ENCODE measurements around the gene PLA2G12A. TPM values are rescaled to one million over a fixed set of nuclear protein-coding genes. Genes with fewer than 3 reads are reported as not detected.

The PLA2G12A gene
- total and polyA plus RNA-seq, 2 donors from 2014 or later: 42.0 to 54.0 TPM

- no peak for DNase-seq
Observed at GRCh38 chr4:109672169-109672930, 57.5 kb downstream of the PLA2G12A start.

DNA sequence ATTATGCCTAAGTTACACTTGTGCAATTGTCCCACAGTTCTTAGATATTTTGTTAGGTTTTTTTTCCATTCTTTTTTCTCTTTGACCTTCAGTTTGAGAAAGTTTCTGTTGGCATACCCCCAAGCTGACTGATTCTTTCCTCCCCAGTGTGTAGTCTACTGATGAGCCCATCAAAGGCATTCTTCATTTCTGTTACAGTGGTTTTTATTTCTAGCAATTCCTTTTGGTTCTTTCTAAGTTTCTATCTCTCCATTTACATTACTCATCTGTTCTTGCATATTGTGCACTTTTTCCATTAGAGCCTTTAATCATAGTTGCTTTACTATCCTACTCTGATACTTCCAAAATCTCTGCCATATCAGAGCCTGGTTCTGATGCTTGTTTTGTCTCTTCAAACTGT lies 58.5 kb downstream of the PLA2G12A start:
- no peak overlapping the region for H3K27ac ChIP-seq (ENCODE audit: low read depth in 2 of 2, low read length in 2 of 2)
- H3K36me3 ChIP-seq (ENCODE audit: control insufficient read depth in 2 of 3, insufficient read depth in 3 of 3, low read length in 3 of 3): no peaks in the 10 kb centered on the region
- TF ChIP-seq CTCF (IDR thresholded peaks at IDR 0.05; ENCODE audit: borderline replicate concordance, extremely low read depth, insufficient read depth): no peak
- no peaks in the 10 kb centered on the region for H3K27me3 ChIP-seq (ENCODE audit: control insufficient read depth, insufficient read depth, low read length)
- no peaks in the 10 kb centered on the region for H3K4me1 ChIP-seq (ENCODE audit: control insufficient read depth in 2 of 3, insufficient read depth in 2 of 3, low read depth in 1 of 3, low read length in 3 of 3)
- FAIRE-seq: no peak
- H3K4me3 ChIP-seq (ENCODE audit: low read length in 3 of 3): no peak overlapping the region
- intact Hi-C loops (cut with DNase I): no loop called here
- H3K9me3 ChIP-seq (ENCODE audit: control insufficient read depth in 2 of 3, insufficient read depth in 1 of 3, low read length in 3 of 3): no peaks in the 10 kb centered on the region
- no peak for DNase-seq
- H3K9ac ChIP-seq (ENCODE audit: low read length in 3 of 3): no peak overlapping the region

More at GRCh38 chr4:109672169-109672930, 57.5 kb downstream of the PLA2G12A start:
- Histone ChIP-seq H3K9ac (ENCODE audit: low read length in 3 of 3) (no peak overlapping the region), H3K27ac (ENCODE audit: low read depth in 2 of 2, low read length in 2 of 2) (no peak overlapping the region), H3K4me3 (ENCODE audit: low read length in 3 of 3) (no peak overlapping the region), H3K4me1 (ENCODE audit: control insufficient read depth in 2 of 3, insufficient read depth in 2 of 3, low read depth in 1 of 3, low read length in 3 of 3) (no peaks in the 10 kb centered on the region), H3K9me3 (ENCODE audit: control insufficient read depth in 2 of 3, insufficient read depth in 1 of 3, low read length in 3 of 3) (no peaks in the 10 kb centered on the region), H3K27me3 (ENCODE audit: control insufficient read depth, insufficient read depth, low read length) (no peaks in the 10 kb centered on the region), H3K36me3 (ENCODE audit: control insufficient read depth in 2 of 3, insufficient read depth in 3 of 3, low read length in 3 of 3) (no peaks in the 10 kb centered on the region)
- intact Hi-C loops (cut with DNase I): no loop called here
- no peak for TF ChIP-seq CTCF (IDR thresholded peaks at IDR 0.05; ENCODE audit: borderline replicate concordance, extremely low read depth, insufficient read depth)
- FAIRE-seq: no peak

- H3K9me3 ChIP-seq (ENCODE audit: control insufficient read depth in 2 of 3, insufficient read depth in 1 of 3, low read length in 3 of 3): no peaks in the 10 kb centered on the region
- FAIRE-seq (no peak), DNase-seq (no peak)
- no peak overlapping the region for H3K9ac ChIP-seq (ENCODE audit: low read length in 3 of 3)
- no peak overlapping the region for H3K27ac ChIP-seq (ENCODE audit: low read depth in 2 of 2, low read length in 2 of 2)
- H3K4me1 ChIP-seq (ENCODE audit: control insufficient read depth in 2 of 3, insufficient read depth in 2 of 3, low read depth in 1 of 3, low read length in 3 of 3): no peaks in the 10 kb centered on the region
- H3K36me3 ChIP-seq (ENCODE audit: control insufficient read depth in 2 of 3, insufficient read depth in 3 of 3, low read length in 3 of 3): no peaks in the 10 kb centered on the region
- no peak overlapping the region for H3K4me3 ChIP-seq (ENCODE audit: low read length in 3 of 3)
- no peaks in the 10 kb centered on the region for H3K27me3 ChIP-seq (ENCODE audit: control insufficient read depth, insufficient read depth, low read length)
- intact Hi-C loops (cut with DNase I): no loop called here
- no peak for TF ChIP-seq CTCF (IDR thresholded peaks at IDR 0.05; ENCODE audit: borderline replicate concordance, extremely low read depth, insufficient read depth)
Observed at GRCh38 chr4:109665783-109666485, 63.9 kb downstream of the PLA2G12A start.

Measured in kidney (tissue), 14 donors.